Activated CD4-positive, alpha-beta T cell treated with anti-CD3 and anti-CD28 coated beads, Interleukin-2, amount 50 U/mL, for 16 hours (primary cell): Measurements from ENCODE around the gene BABAM2.
"Not testable (repeated sequence)": the region's sequence is repeated elsewhere in the genome, so short reads cannot be mapped to it uniquely, and the experiment has no call there.

Experiments used
- DNase-seq: peaks from one replicate; pipeline ENCODE4 v3.0.0-alpha.2; 2020

BABAM2 gene

GRCh38 chr2:28367667-28368356 is 477.3 kb downstream of the BABAM2 start:
- no peak for DNase-seq

GRCh38 chr2:28368357-28368798 is 477.8 kb downstream of the BABAM2 start:
- no peak for DNase-seq

- no peak for DNase-seq
Measured at GRCh38 chr2:28369358-28369757, 478.8 kb downstream of the BABAM2 start.

GRCh38 chr2:28370354-28370753 is 479.8 kb downstream of the BABAM2 start:
- no peak for DNase-seq

- DNase-seq = not testable (repeated sequence)
Measured at GRCh38 chr2:28371728-28372127, 481.2 kb downstream of the BABAM2 start.

- DNase-seq = no peak
Measured at GRCh38 chr2:28373854-28374253, 483.3 kb downstream of the BABAM2 start.

GRCh38 chr2:28374331-28374730 is 483.8 kb downstream of the BABAM2 start:
- DNase-seq = no peak

GRCh38 chr2:28375236-28375635 is 484.7 kb downstream of the BABAM2 start:
- DNase-seq = no peak

- DNase-seq = no peak
Measured at GRCh38 chr2:28375742-28376631, 485.5 kb downstream of the BABAM2 start.

GRCh38 chr2:28377195-28377816 is 486.8 kb downstream of the BABAM2 start:
- DNase-seq = no peak

- no peak for DNase-seq
Measured at GRCh38 chr2:28377984-28378678, 487.6 kb downstream of the BABAM2 start.

GRCh38 chr2:28378679-28379584 is 488.4 kb downstream of the BABAM2 start:
- DNase-seq = no peak

GRCh38 chr2:28380219-28380618 is 489.7 kb downstream of the BABAM2 start:
- no peak for DNase-seq

- no peak for DNase-seq
Measured at GRCh38 chr2:28381225-28382180, 491.0 kb downstream of the BABAM2 start.

GRCh38 chr2:28382755-28383154 is 492.2 kb downstream of the BABAM2 start:
- no peak for DNase-seq

GRCh38 chr2:28387082-28387960 is 496.8 kb downstream of the BABAM2 start:
- DNase-seq = no peak
